ENCODE data around the gene DKKL1. TPM values are rescaled to one million over a fixed set of nuclear protein-coding genes. Genes with fewer than 3 reads are reported as not detected.

DKKL1 gene
- total and polyA plus RNA-seq, 3 experiments from 2014 or later, result not detected

- CTCF ChIA-PET, result interaction anchor here (0.9 to 1.5 kb wide), 4 partner anchors 17 to 65 kb away, joined by 3 to 4 read pairs (median 4); partner anchors contain the start of gene FLT3LG
- peak overlapping the region in 7 of 8 donors; percentile 63 to 96 (median 84) for H3K27ac Mint-ChIP-seq
- Histone ChIP-seq H3K27me3 (ENCODE audit: insufficient read depth, low read length, poor library complexity, severe bottlenecking) (no peaks in the 10 kb centered on the region), H3K4me3 (ENCODE audit: low read length) (peak overlapping the region; percentile 5), H3K9me3 (ENCODE audit: low read length) (no peaks in the 10 kb centered on the region), H3K4me1 (ENCODE audit: insufficient read depth, low read length) (peaks cover 41% of the 10 kb centered on the region), H3K27ac (ENCODE audit: low read depth, low read length) (peak overlapping the region; percentile 3), H3K36me3 (ENCODE audit: insufficient read depth, low read length) (no peaks in the 10 kb centered on the region)
- peaks cover 36 to 54% (median 50%) of the 10 kb centered on the region in 3 donors for H3K4me1 Mint-ChIP-seq
- H3K27me3 Mint-ChIP-seq, result peaks cover 0 to 4% of the 10 kb centered on the region in 2 donors
- POLR2A ChIA-PET, result interaction anchor here (1.0 kb wide), 1 partner anchor 41 kb away, joined by 3 read pairs; no protein-coding TSS in a partner anchor
- no peaks in the 10 kb centered on the region for H3K36me3 Mint-ChIP-seq
- peak overlapping the region in 6 of 7 donors; percentile 19 to 72 (median 55) for H3K4me3 Mint-ChIP-seq
- no peaks in the 10 kb centered on the region for H3K9me3 Mint-ChIP-seq
- DNase-seq, result no peak
These were observed 45.3 kb downstream of the DKKL1 start for GRCh38 chr19:49408816-49409440.

GRCh38 chr19:49409441-49410029, 45.9 kb downstream of the DKKL1 start:
- peak overlapping the region; percentile 63 to 96 (median 82) for H3K27ac Mint-ChIP-seq
- DNase-seq, result no peak
- ChIA-PET POLR2A (interaction anchor here (1.0 kb wide), 1 partner anchor 41 kb away, joined by 3 read pairs; no protein-coding TSS in a partner anchor), CTCF (interaction anchor here (0.9 to 1.5 kb wide), 4 partner anchors 18 to 64 kb away, joined by 3 to 4 read pairs (median 4); partner anchors contain the start of gene FLT3LG)
- H3K36me3 Mint-ChIP-seq, result no peaks in the 10 kb centered on the region
- H3K36me3 ChIP-seq (ENCODE audit: insufficient read depth, low read length), result no peaks in the 10 kb centered on the region
- H3K27me3 ChIP-seq (ENCODE audit: insufficient read depth, low read length, poor library complexity, severe bottlenecking), result no peaks in the 10 kb centered on the region
- H3K4me1 Mint-ChIP-seq, result peaks cover 36 to 54% (median 50%) of the 10 kb centered on the region in 3 donors
- no peaks in the 10 kb centered on the region for H3K9me3 Mint-ChIP-seq
- H3K27me3 Mint-ChIP-seq, result peaks cover 0 to 6% of the 10 kb centered on the region in 2 donors
- peak overlapping the region; percentile 5 for H3K4me3 ChIP-seq (ENCODE audit: low read length)
- H3K27ac ChIP-seq (ENCODE audit: low read depth, low read length), result peak overlapping the region; percentile 3
- H3K9me3 ChIP-seq (ENCODE audit: low read length), result no peaks in the 10 kb centered on the region
- H3K4me3 Mint-ChIP-seq, result peak overlapping the region; percentile 0 to 79 (median 55)
- peaks cover 41% of the 10 kb centered on the region for H3K4me1 ChIP-seq (ENCODE audit: insufficient read depth, low read length)

- Histone ChIP-seq H3K36me3 (ENCODE audit: insufficient read depth, low read length) (no peaks in the 10 kb centered on the region), H3K27ac (ENCODE audit: low read depth, low read length) (no peak overlapping the region), H3K27me3 (ENCODE audit: insufficient read depth, low read length, poor library complexity, severe bottlenecking) (no peaks in the 10 kb centered on the region), H3K4me1 (ENCODE audit: insufficient read depth, low read length) (peaks cover 41% of the 10 kb centered on the region), H3K4me3 (ENCODE audit: low read length) (no peak overlapping the region), H3K9me3 (ENCODE audit: low read length) (no peaks in the 10 kb centered on the region)
- POLR2A ChIA-PET, result no interaction called here
- H3K9me3 Mint-ChIP-seq, result no peaks in the 10 kb centered on the region
- H3K27me3 Mint-ChIP-seq, result peaks cover 0 to 6% of the 10 kb centered on the region in 2 donors
- peaks cover 36 to 50% (median 47%) of the 10 kb centered on the region in 3 donors for H3K4me1 Mint-ChIP-seq
- H3K27ac Mint-ChIP-seq, result peak overlapping the region in 5 of 8 donors; percentile 15 to 72 (median 29)
- CTCF ChIA-PET, result interaction anchor here (0.9 to 2.2 kb wide), 3 partner anchors 8 to 31 kb away, joined by 3 to 6 read pairs (median 5); no protein-coding TSS in a partner anchor
- no peaks in the 10 kb centered on the region for H3K36me3 Mint-ChIP-seq
- DNase-seq, result no peak
- peak overlapping the region in 1 of 7 donors; percentile 46 for H3K4me3 Mint-ChIP-seq
These were observed 48.1 kb downstream of the DKKL1 start for GRCh38 chr19:49411681-49412326.

- Mint-ChIP-seq H3K36me3 (no peaks in the 10 kb centered on the region), H3K27ac (peak overlapping the region in 2 of 8 donors; percentile 27 to 72), H3K9me3 (no peaks in the 10 kb centered on the region), H3K4me1 (peaks cover 30 to 38% (median 36%) of the 10 kb centered on the region in 3 donors), H3K4me3 (no peak overlapping the region), H3K27me3 (peaks cover 11 to 13% of the 10 kb centered on the region in 2 donors)
- Histone ChIP-seq H3K9me3 (ENCODE audit: low read length) (no peaks in the 10 kb centered on the region), H3K27ac (ENCODE audit: low read depth, low read length) (no peak overlapping the region), H3K4me1 (ENCODE audit: insufficient read depth, low read length) (peaks cover 32% of the 10 kb centered on the region), H3K27me3 (ENCODE audit: insufficient read depth, low read length, poor library complexity, severe bottlenecking) (no peaks in the 10 kb centered on the region), H3K36me3 (ENCODE audit: insufficient read depth, low read length) (no peaks in the 10 kb centered on the region), H3K4me3 (ENCODE audit: low read length) (no peak overlapping the region)
- DNase-seq, result no peak
- CTCF ChIA-PET, result interaction anchor here (0.7 to 1.3 kb wide), 2 partner anchors 151 to 316 kb away, joined by 3 to 4 read pairs; no protein-coding TSS in a partner anchor
- POLR2A ChIA-PET, result no interaction called here
These were observed 49.7 kb downstream of the DKKL1 start for GRCh38 chr19:49413348-49413747.

GRCh38 chr19:49414256-49414655, 50.6 kb downstream of the DKKL1 start:
- H3K36me3 Mint-ChIP-seq, result no peaks in the 10 kb centered on the region
- DNase-seq, result no peak
- H3K4me1 Mint-ChIP-seq, result peaks cover 22 to 29% (median 27%) of the 10 kb centered on the region in 3 donors
- peaks cover 23% of the 10 kb centered on the region for H3K4me1 ChIP-seq (ENCODE audit: insufficient read depth, low read length)
- no peaks in the 10 kb centered on the region for H3K27me3 ChIP-seq (ENCODE audit: insufficient read depth, low read length, poor library complexity, severe bottlenecking)
- ChIA-PET CTCF (interaction anchor here (1.3 kb wide), 1 partner anchor 316 kb away, joined by 4 read pairs; no protein-coding TSS in a partner anchor), POLR2A (no interaction called here)
- no peaks in the 10 kb centered on the region for H3K9me3 Mint-ChIP-seq
- H3K27ac Mint-ChIP-seq, result peak overlapping the region in 1 of 8 donors; percentile 63
- no peaks in the 10 kb centered on the region for H3K9me3 ChIP-seq (ENCODE audit: low read length)
- H3K4me3 ChIP-seq (ENCODE audit: low read length), result no peak overlapping the region
- no peaks in the 10 kb centered on the region for H3K36me3 ChIP-seq (ENCODE audit: insufficient read depth, low read length)
- no peak overlapping the region for H3K4me3 Mint-ChIP-seq
- no peak overlapping the region for H3K27ac ChIP-seq (ENCODE audit: low read depth, low read length)
- H3K27me3 Mint-ChIP-seq, result peaks cover 17 to 19% of the 10 kb centered on the region in 2 donors

GRCh38 chr19:49415102-49415809, 51.6 kb downstream of the DKKL1 start:
- no peak overlapping the region for H3K27ac Mint-ChIP-seq
- Histone ChIP-seq H3K27me3 (ENCODE audit: insufficient read depth, low read length, poor library complexity, severe bottlenecking) (peaks cover 4% of the 10 kb centered on the region), H3K9me3 (ENCODE audit: low read length) (no peaks in the 10 kb centered on the region), H3K27ac (ENCODE audit: low read depth, low read length) (no peak overlapping the region), H3K4me1 (ENCODE audit: insufficient read depth, low read length) (peaks cover 13% of the 10 kb centered on the region), H3K4me3 (ENCODE audit: low read length) (no peak overlapping the region), H3K36me3 (ENCODE audit: insufficient read depth, low read length) (no peaks in the 10 kb centered on the region)
- H3K4me1 Mint-ChIP-seq, result peaks cover 12 to 19% (median 17%) of the 10 kb centered on the region in 3 donors
- H3K9me3 Mint-ChIP-seq, result no peaks in the 10 kb centered on the region
- DNase-seq, result no peak
- ChIA-PET POLR2A (no interaction called here), CTCF (no interaction called here)
- peaks cover 26 to 29% of the 10 kb centered on the region in 2 donors for H3K27me3 Mint-ChIP-seq
- no peaks in the 10 kb centered on the region for H3K36me3 Mint-ChIP-seq
- no peak overlapping the region for H3K4me3 Mint-ChIP-seq

- DNase-seq, result no peak
- peaks cover 9% of the 10 kb centered on the region for H3K27me3 ChIP-seq (ENCODE audit: insufficient read depth, low read length, poor library complexity, severe bottlenecking)
- Mint-ChIP-seq H3K36me3 (no peaks in the 10 kb centered on the region), H3K27me3 (peaks cover 31 to 35% of the 10 kb centered on the region in 2 donors), H3K4me3 (no peak overlapping the region), H3K27ac (no peak overlapping the region), H3K4me1 (peaks cover 12 to 23% (median 20%) of the 10 kb centered on the region in 3 donors), H3K9me3 (no peaks in the 10 kb centered on the region)
- no peaks in the 10 kb centered on the region for H3K9me3 ChIP-seq (ENCODE audit: low read length)
- no peaks in the 10 kb centered on the region for H3K36me3 ChIP-seq (ENCODE audit: insufficient read depth, low read length)
- H3K4me1 ChIP-seq (ENCODE audit: insufficient read depth, low read length), result peaks cover 13% of the 10 kb centered on the region
- H3K27ac ChIP-seq (ENCODE audit: low read depth, low read length), result no peak overlapping the region
- ChIA-PET CTCF (no interaction called here), POLR2A (no interaction called here)
- no peak overlapping the region for H3K4me3 ChIP-seq (ENCODE audit: low read length)
These were observed 52.1 kb downstream of the DKKL1 start for GRCh38 chr19:49415810-49416200.

Measured in CD8-positive, alpha-beta memory T cell (primary cell).